HCT116 (cell line): ENCODE data around the gene IGSF5. TPM values are rescaled to one million over a fixed set of nuclear protein-coding genes. Genes with fewer than 3 reads are reported as not detected.
A peak's percentile ranks its signal among the peaks of the same experiment; 100 is the strongest.

Experiments
- ATAC-seq: fragments of 200-7000 bp; cut with Tn5 transposase; 2 replicates; pipeline ENCODE4 v1.9.1; 2020; ENCODE audit warnings: mild to moderate bottlenecking, moderate library complexity
- BruUV-seq: library from RNA; stranded (reverse); fragments of 400-500 nt; replicated peaks from 2 replicates; lab custom pipeline; 2021; lab: Mats Ljungman, UMichigan
- CTCF ChIA-PET: fragments of 300-600 bp; sonication (Branson Sonifier 250); formaldehyde crosslinking; loops from one replicate; lab custom pipeline; 2021; ENCODE audit warnings: antibody characterized with exemption; lab: Charles Lee
- POLR2A ChIA-PET: fragments of 300-600, 350-600 bp; sonication (Branson Sonifier 250); formaldehyde crosslinking; loops from one replicate; lab custom pipeline; 2021; ENCODE audit warnings: antibody characterized with exemption; lab: Charles Lee
- RAD21 ChIA-PET, 2 experiments: fragments of 300-600 bp; sonication (Branson Sonifier 250); formaldehyde crosslinking; loops; one replicate each; lab custom pipeline; 2023; ENCODE audit warnings: low total read pairs in 2 of 2; ENCODE audit not compliant: uncharacterized antibody in 2 of 2, unreplicated experiment in 2 of 2, low non-redundant PET in 1 of 2; lab: Charles Lee
- DNase-seq: peaks from one replicate; pipeline ENCODE4 v3.0.0-alpha.2; 2010; ENCODE audit warnings: low read depth, low spot score
- H2AFZ ChIP-seq: fragments of 200-600 bp; shearing (Covaris generic), sonication (generic); 2 replicates; pipeline ENCODE4 v1.6.1; 2017; ENCODE audit warnings: low read depth, mixed run types, mixed read lengths, antibody characterized with exemption, low read length; ENCODE audit not compliant: poor library complexity, severe bottlenecking
- H3K27ac ChIP-seq: 2 replicates; pipeline ENCODE4 v1.5.1; 2012; ENCODE audit warnings: low read depth, low read length
- H3K27me3 ChIP-seq: fragments of 200-600 bp; sonication (generic); 2 replicates; pipeline ENCODE4 v1.6.1; 2016; ENCODE audit warnings: mixed run types, low read length, mixed read lengths; ENCODE audit not compliant: insufficient read depth
- H3K36me3 ChIP-seq, 2 experiments: fragments of 200-500 bp in 1 of 2; fragments of 200-600 bp in 1 of 2; sonication (Bioruptor generic) in 1 of 2; sonication (generic) in 1 of 2; 2 replicates each; pipeline versions ENCODE4 v1.5.1 to v1.6.1; 2014 to 2016; ENCODE audit warnings: low read length in 2 of 2, inconsistent platforms in 1 of 2, mixed read lengths in 1 of 2, mixed run types in 1 of 2; ENCODE audit not compliant: insufficient read depth in 2 of 2, control insufficient read depth in 1 of 2
- H3K4me1 ChIP-seq, 2 experiments: fragments of 200-600 bp in 1 of 2; sonication (generic) in 1 of 2; 2 replicates each; pipeline versions ENCODE4 v1.5.1 to v1.6.1; 2012 to 2017; ENCODE audit warnings: low read length in 2 of 2, inconsistent platforms in 1 of 2, mild to moderate bottlenecking in 1 of 2, mixed read lengths in 1 of 2, mixed run types in 1 of 2, moderate library complexity in 1 of 2; ENCODE audit not compliant: insufficient read depth in 2 of 2, control insufficient read depth in 1 of 2
- H3K4me2 ChIP-seq: fragments of 200-600 bp; sonication (generic); 2 replicates; pipeline ENCODE4 v1.6.1; 2017; ENCODE audit warnings: mixed run types, low read length, mixed read lengths
- H3K4me3 ChIP-seq, 2 experiments: fragments of 200-600 bp in 1 of 2; sonication (generic) in 1 of 2; replicated peaks in 1 of 2; 2 replicates each; pipeline ENCODE4 v1.5.1; 2011 to 2016; ENCODE audit warnings: low read length in 2 of 2, control low read depth in 1 of 2, low read depth in 1 of 2, mild to moderate bottlenecking in 1 of 2, mixed read lengths in 1 of 2, mixed run types in 1 of 2
- H3K79me2 ChIP-seq: fragments of 200-600 bp; sonication (generic); 2 replicates; pipeline ENCODE4 v1.6.1; 2017; ENCODE audit warnings: mild to moderate bottlenecking, mixed run types, low read length, moderate library complexity, mixed read lengths; ENCODE audit not compliant: insufficient read depth
- H3K9ac ChIP-seq: fragments of 200-600 bp; sonication (generic); 2 replicates; pipeline ENCODE4 v1.6.1; 2016; ENCODE audit warnings: low read length, mixed read lengths
- H3K9me2 ChIP-seq: fragments of 200-600 bp; sonication (generic), shearing (Covaris generic); 2 replicates; pipeline ENCODE4 v1.6.1; 2017; ENCODE audit warnings: mixed run types, mild to moderate bottlenecking, moderate library complexity; ENCODE audit not compliant: insufficient read depth
- H3K9me3 ChIP-seq, 2 experiments: fragments of 200-500 bp in 1 of 2; fragments of 200-600 bp in 1 of 2; sonication (Bioruptor generic) in 1 of 2; sonication (generic) in 1 of 2; 2 replicates each; pipeline ENCODE4 v1.6.1; 2014 to 2017; ENCODE audit warnings: low read length in 2 of 2, mixed read lengths in 2 of 2, inconsistent platforms in 1 of 2, low read depth in 1 of 2, mild to moderate bottlenecking in 1 of 2, mixed run types in 1 of 2, moderate library complexity in 1 of 2; ENCODE audit not compliant: control insufficient read depth in 1 of 2, insufficient read depth in 1 of 2
- H4K20me1 ChIP-seq: fragments of 200-600 bp; sonication (generic), shearing (Covaris generic); 2 replicates; pipeline ENCODE4 v1.6.1; 2017; ENCODE audit warnings: mixed run types, mild to moderate bottlenecking, moderate library complexity; ENCODE audit not compliant: insufficient read depth
- EGR1 ChIP-seq: IDR thresholded peaks from 2 replicates; pipeline ENCODE4 v1.6.1; 2012; ENCODE audit warnings: low read depth
- EZH2 ChIP-seq: fragments of 200-600 bp; sonication (generic); IDR thresholded peaks from 2 replicates; pipeline ENCODE4 v1.6.1; 2017; ENCODE audit warnings: antibody characterized with exemption, mixed run types
- EZH2phosphoT487 ChIP-seq: fragments of 200-600 bp; IDR thresholded peaks from 2 replicates; pipeline ENCODE4 v1.6.1; 2018; ENCODE audit warnings: antibody characterized with exemption, borderline replicate concordance
- FOSL1 ChIP-seq: IDR thresholded peaks from 2 replicates; pipeline ENCODE4 v1.6.1; 2012; ENCODE audit warnings: low read depth
- RAD21 ChIP-seq: IDR thresholded peaks from 2 replicates; pipeline ENCODE4 v1.6.1; 2012; ENCODE audit warnings: low read depth, mild to moderate bottlenecking
- SIN3A ChIP-seq: IDR thresholded peaks from 2 replicates; pipeline ENCODE4 v1.6.1; 2012; ENCODE audit warnings: low read depth
- SRF ChIP-seq: IDR thresholded peaks from 2 replicates; pipeline ENCODE4 v1.6.1; 2012; ENCODE audit warnings: low read depth
- intact Hi-C: fragments of 100-400 bp; cut with micrococcal nuclease; formaldehyde crosslinking; loops from 2 replicates; pipeline ENCODE4 v1.10.0; 2022
- total RNA-seq: library from RNA; stranded (reverse); gene quantifications from one replicate; pipeline ENCODE4 v1.2.1, GENCODE V29; 2021; ENCODE audit not compliant: unreplicated experiment
- TF ChIP-seq, protein P1 (sequence below), 3 experiments: fragments of 200-600 bp in 1 of 3; sonication (generic) in 1 of 3; IDR thresholded peaks in 2 of 3; conservative IDR thresholded peaks in 1 of 3; 2 replicates each; pipeline ENCODE4 v1.5.1; 2012 to 2017; ENCODE audit warnings: low read depth in 2 of 3, low read length in 2 of 3, antibody characterized with exemption in 1 of 3, borderline replicate concordance in 1 of 3, control low read depth in 1 of 3, mild to moderate bottlenecking in 1 of 3, mixed read lengths in 1 of 3, mixed run types in 1 of 3, moderate library complexity in 1 of 3; ENCODE audit not compliant: insufficient read depth in 1 of 3
- TF ChIP-seq, protein P2 (sequence below): IDR thresholded peaks from 2 replicates; pipeline ENCODE4 v1.6.1; 2011; ENCODE audit warnings: mild to moderate bottlenecking, low read length, moderate library complexity; ENCODE audit not compliant: insufficient replicate concordance; ENCODE audit errors: extremely low read depth
- TF ChIP-seq, protein P3 (sequence below): IDR thresholded peaks from 2 replicates; pipeline ENCODE4 v1.6.1; 2012
- TF ChIP-seq, protein P4 (sequence below): IDR thresholded peaks from 2 replicates; pipeline ENCODE4 v1.6.1; 2012

IGSF5 gene
- total RNA-seq, 1 experiment from 2014 or later: not detected

DNA sequence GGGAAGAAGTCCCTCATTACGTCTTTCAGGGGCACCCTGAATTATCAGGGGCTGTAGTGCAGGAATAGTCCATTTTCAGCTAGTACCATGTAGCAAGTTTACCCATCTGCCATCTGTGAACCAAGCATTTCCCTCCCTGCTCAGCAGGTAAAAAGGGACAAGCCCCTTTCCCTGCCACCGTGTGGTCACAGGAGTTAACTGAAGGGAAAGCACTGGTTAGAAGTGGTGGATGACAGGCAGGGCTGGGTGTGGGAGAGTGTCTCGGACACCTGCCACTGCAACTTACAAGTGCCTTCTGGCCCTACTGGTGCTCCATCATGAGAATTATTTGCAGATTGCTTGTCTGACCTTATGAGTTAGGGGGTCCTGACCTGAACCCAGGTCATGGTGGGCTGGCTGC, 32.0 kb upstream of the IGSF5 start:
- no peak overlapping the region for H3K4me3 ChIP-seq
- ATAC-seq: peak; percentile 75
- intact Hi-C loops: no loop called here
- no peaks in the 10 kb centered on the region for H3K9me2 ChIP-seq
- RAD21 ChIA-PET: no interaction called here
- no peaks in the 10 kb centered on the region for H3K36me3 ChIP-seq
- H3K27ac ChIP-seq: no peak overlapping the region
- no peaks in the 10 kb centered on the region for H3K79me2 ChIP-seq
- no peaks in the 10 kb centered on the region for H4K20me1 ChIP-seq
- POLR2A ChIA-PET: no interaction called here
- TF ChIP-seq EZH2phosphoT487: no peak
- TF ChIP-seq, protein P1, sequence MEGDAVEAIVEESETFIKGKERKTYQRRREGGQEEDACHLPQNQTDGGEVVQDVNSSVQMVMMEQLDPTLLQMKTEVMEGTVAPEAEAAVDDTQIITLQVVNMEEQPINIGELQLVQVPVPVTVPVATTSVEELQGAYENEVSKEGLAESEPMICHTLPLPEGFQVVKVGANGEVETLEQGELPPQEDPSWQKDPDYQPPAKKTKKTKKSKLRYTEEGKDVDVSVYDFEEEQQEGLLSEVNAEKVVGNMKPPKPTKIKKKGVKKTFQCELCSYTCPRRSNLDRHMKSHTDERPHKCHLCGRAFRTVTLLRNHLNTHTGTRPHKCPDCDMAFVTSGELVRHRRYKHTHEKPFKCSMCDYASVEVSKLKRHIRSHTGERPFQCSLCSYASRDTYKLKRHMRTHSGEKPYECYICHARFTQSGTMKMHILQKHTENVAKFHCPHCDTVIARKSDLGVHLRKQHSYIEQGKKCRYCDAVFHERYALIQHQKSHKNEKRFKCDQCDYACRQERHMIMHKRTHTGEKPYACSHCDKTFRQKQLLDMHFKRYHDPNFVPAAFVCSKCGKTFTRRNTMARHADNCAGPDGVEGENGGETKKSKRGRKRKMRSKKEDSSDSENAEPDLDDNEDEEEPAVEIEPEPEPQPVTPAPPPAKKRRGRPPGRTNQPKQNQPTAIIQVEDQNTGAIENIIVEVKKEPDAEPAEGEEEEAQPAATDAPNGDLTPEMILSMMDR (IDR thresholded peaks at IDR 0.05 in 2 of 3, conservative IDR thresholded peaks at IDR 0.05 in 1 of 3; ENCODE audit: borderline replicate concordance in 1 of 3, insufficient read depth in 1 of 3, low read depth in 2 of 3, low read length in 2 of 3): peak in 2 of 3 experiments; percentile 21 to 24; a peak in 3 of 6 replicates
- TF ChIP-seq EZH2: no peak
- no peak for TF ChIP-seq EGR1
- TF ChIP-seq RAD21: peak; percentile 13; the same call in 1 of the 2 replicates
- TF ChIP-seq, all 23 proteins: peak for 2
- no TSS peak for BruUV-seq
- H3K27me3 ChIP-seq: no peaks in the 10 kb centered on the region
- DNase-seq: no peak
- H2AFZ ChIP-seq: no peak overlapping the region
- CTCF ChIA-PET: interaction anchor here (0.6 to 2.7 kb wide), 2 partner anchors 11 to 195 kb away, joined by 3 to 14 read pairs; no protein-coding TSS in a partner anchor
- H3K4me2 ChIP-seq: no peak overlapping the region
- no peak overlapping the region for H3K9ac ChIP-seq
- H3K4me1 ChIP-seq: no peaks in the 10 kb centered on the region
- H3K9me3 ChIP-seq: no peaks in the 10 kb centered on the region

DNA sequence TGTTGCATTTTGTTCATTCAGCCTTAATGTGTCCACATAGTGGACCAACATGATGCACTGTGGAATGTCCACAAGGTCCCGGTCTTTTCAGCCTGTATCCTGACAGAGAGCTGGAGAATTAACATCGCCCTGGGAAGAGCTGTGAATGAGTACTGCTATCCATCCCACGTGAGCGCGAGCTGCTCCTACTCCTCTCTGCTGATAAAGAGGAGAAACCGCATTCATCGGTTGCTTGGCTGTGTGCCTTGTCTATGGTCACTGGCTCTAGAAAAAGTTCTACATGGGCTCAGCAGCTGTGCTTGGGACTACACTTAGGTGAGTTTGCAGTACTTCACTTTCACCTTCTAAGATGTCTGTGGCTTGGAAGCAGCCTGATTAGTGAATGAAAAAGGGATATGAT, 31.1 kb upstream of the IGSF5 start:
- Histone ChIP-seq H3K79me2 (no peaks in the 10 kb centered on the region), H3K4me1 (no peaks in the 10 kb centered on the region), H3K36me3 (no peaks in the 10 kb centered on the region), H3K27ac (no peak overlapping the region), H3K9me2 (no peaks in the 10 kb centered on the region), H3K27me3 (no peaks in the 10 kb centered on the region; the same call in 1 of the 2 replicates), H3K4me2 (no peak overlapping the region), H3K9me3 (no peaks in the 10 kb centered on the region), H3K4me3 (no peak overlapping the region), H2AFZ (no peak overlapping the region), H3K9ac (no peak overlapping the region), H4K20me1 (no peaks in the 10 kb centered on the region)
- no peak for DNase-seq
- CTCF ChIA-PET: interaction anchor here (2.7 kb wide), 1 partner anchor 196 kb away, joined by 14 read pairs; no protein-coding TSS in a partner anchor
- no peak for TF ChIP-seq SRF
- TF ChIP-seq, protein P2, sequence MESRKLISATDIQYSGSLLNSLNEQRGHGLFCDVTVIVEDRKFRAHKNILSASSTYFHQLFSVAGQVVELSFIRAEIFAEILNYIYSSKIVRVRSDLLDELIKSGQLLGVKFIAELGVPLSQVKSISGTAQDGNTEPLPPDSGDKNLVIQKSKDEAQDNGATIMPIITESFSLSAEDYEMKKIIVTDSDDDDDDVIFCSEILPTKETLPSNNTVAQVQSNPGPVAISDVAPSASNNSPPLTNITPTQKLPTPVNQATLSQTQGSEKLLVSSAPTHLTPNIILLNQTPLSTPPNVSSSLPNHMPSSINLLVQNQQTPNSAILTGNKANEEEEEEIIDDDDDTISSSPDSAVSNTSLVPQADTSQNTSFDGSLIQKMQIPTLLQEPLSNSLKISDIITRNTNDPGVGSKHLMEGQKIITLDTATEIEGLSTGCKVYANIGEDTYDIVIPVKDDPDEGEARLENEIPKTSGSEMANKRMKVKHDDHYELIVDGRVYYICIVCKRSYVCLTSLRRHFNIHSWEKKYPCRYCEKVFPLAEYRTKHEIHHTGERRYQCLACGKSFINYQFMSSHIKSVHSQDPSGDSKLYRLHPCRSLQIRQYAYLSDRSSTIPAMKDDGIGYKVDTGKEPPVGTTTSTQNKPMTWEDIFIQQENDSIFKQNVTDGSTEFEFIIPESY: no peak
- TF ChIP-seq, protein P3, sequence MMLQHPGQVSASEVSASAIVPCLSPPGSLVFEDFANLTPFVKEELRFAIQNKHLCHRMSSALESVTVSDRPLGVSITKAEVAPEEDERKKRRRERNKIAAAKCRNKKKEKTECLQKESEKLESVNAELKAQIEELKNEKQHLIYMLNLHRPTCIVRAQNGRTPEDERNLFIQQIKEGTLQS: no peak
- TF ChIP-seq, protein P1 (IDR thresholded peaks at IDR 0.05 in 2 of 3, conservative IDR thresholded peaks at IDR 0.05 in 1 of 3; ENCODE audit: borderline replicate concordance in 1 of 3, insufficient read depth in 1 of 3, low read depth in 2 of 3, low read length in 2 of 3): no peak
- TF ChIP-seq SIN3A: no peak
- no peak for TF ChIP-seq FOSL1
- TF ChIP-seq EZH2: no peak
- TF ChIP-seq, protein P4, sequence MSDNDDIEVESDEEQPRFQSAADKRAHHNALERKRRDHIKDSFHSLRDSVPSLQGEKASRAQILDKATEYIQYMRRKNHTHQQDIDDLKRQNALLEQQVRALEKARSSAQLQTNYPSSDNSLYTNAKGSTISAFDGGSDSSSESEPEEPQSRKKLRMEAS: no peak
- no peak for ATAC-seq
- BruUV-seq: no TSS peak
- POLR2A ChIA-PET: no interaction called here
- intact Hi-C loops: no loop called here
- RAD21 ChIA-PET: no interaction called here
